Thyroid gland (tissue), 4 donors: ENCODE data around the gene CNTNAP1. TPM values are rescaled to one million over a fixed set of nuclear protein-coding genes. Genes with fewer than 3 reads are reported as not detected.

Experiments used
- DNase-seq, 2 donors: peaks; one replicate each; pipeline ENCODE4 v3.0.0-alpha.2; 2019
- H3K27ac ChIP-seq, 3 donors: fragments of 200-600 bp; sonication (generic); 1 replicate in 2 of 3; 2 replicates in 1 of 3; pipeline ENCODE4 v1.5.1; 2016 to 2019; ENCODE audit warnings: mild to moderate bottlenecking in 1 of 3, moderate library complexity in 1 of 3
- H3K27me3 ChIP-seq: fragments of 200-600 bp; sonication (generic); one replicate; pipeline ENCODE4 v1.5.1; 2019
- H3K36me3 ChIP-seq, 2 donors: fragments of 200-600 bp; sonication (generic); one replicate each; pipeline ENCODE4 v1.5.1; 2016 to 2019
- H3K4me1 ChIP-seq, 2 donors: fragments of 200-600 bp; sonication (generic); one replicate each; pipeline ENCODE4 v1.5.1; 2017 to 2019
- H3K4me3 ChIP-seq, 3 donors: fragments of 200-600 bp; sonication (generic); replicated peaks in 1 of 3; 1 replicate in 2 of 3; 2 replicates in 1 of 3; pipeline ENCODE4 v1.5.1; 2016; ENCODE audit warnings: mild to moderate bottlenecking in 1 of 3
- H3K9me3 ChIP-seq: fragments of 200-600 bp; sonication (generic); one replicate; pipeline ENCODE4 v1.5.1; 2017
- CTCF ChIP-seq, 6 experiments: fragments of 200-600 bp in 3 of 6; fragments of 450-650 bp in 3 of 6; sonication (generic) in 3 of 6; IDR thresholded peaks; one replicate each; pipeline ENCODE4 v1.5.1; 2016 to 2019; ENCODE audit warnings: antibody characterized with exemption in 6 of 6, mild to moderate bottlenecking in 2 of 6, inconsistent platforms in 1 of 6, moderate library complexity in 1 of 6
- POLR2A ChIP-seq, 2 donors: fragments of 450-650 bp; IDR thresholded peaks; one replicate each; pipeline ENCODE4 v1.6.1; 2017; ENCODE audit warnings: antibody characterized with exemption in 2 of 2, mild to moderate bottlenecking in 2 of 2, moderate library complexity in 1 of 2
- WGBS, 2 donors: methylation state at CpG; one replicate each; pipeline ENCODE4 v1.1.5; 2017; 5-methylcytosine and 5-hydroxymethylcytosine counted together
- intact Hi-C: fragments of 100-400 bp; cut with DNase I; formaldehyde crosslinking; loops from one replicate; pipeline ENCODE4 v1.15.1; 2023
- total RNA-seq, 4 donors: library from RNA; depleted of rRNA; stranded (reverse); fragments of >200 nt; gene quantifications; one replicate each; pipeline ENCODE4 v1.2.3, GENCODE V29; 2016

The CNTNAP1 gene
- 1 to 10 TPM; 2.3 to 4.2 (median 2.5) TPM for total RNA-seq

DNA sequence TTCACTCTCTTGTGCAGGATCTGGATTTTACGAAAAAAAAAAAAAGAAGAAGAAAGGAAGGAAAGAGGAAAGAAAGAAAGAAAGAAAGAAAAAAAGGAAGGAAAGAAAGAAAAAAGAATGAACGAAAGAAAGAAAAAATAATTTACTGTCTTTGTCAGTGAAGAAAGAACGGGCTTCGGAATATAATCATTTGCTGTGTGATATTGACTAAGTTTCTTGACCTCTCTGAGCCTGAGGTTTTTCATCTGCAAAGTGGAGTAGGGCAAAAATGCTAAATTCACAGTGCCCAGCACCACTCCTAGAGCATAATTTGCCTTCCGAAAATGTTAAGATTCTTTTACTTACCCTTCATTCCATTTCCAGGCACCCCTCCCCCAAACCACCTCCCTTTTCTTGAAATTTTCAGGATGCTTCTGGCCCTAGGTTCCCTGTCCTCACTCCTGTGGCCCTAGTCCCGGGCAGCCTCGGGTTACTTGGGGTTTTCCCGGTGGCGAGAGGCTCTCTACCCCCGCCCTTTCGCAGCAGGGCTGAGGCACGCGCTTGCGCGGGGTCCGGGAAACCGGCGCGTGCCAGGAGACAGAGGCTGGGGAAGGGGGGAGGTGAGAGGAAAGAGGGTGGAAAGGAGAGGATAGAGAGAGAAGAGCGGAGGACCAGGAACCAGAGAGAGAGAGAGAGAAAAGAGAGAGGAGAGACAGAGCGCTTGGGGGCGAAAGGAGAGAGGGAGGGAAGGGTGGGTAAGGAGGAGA is at the start of gene CNTNAP1:
Gene CNTNAP1 (plus strand): TSS at position 556 of the 746 bp plus-strand sequence. CDS start 299 bp downstream, outside the sequence.
- peaks cover 36 to 60% of the 10 kb centered on the region in 2 donors for H3K4me1 ChIP-seq
- H3K27ac ChIP-seq = peak within 1 kb of the TSS in 2 of 3 donors; percentile 29 to 39
- no peaks in the 10 kb centered on the region for H3K9me3 ChIP-seq
- intact Hi-C loops = no loop called here
- H3K4me3 ChIP-seq = peak within 1 kb of the TSS in 1 of 3 donors; percentile 16
- no peaks in the 10 kb centered on the region for H3K36me3 ChIP-seq
- DNase-seq = peak; percentile 22 to 32
- WGBS, 2 donors = 9 to 10% methylated on average over 22 of the region's 22 CpGs
- TF ChIP-seq CTCF (IDR thresholded peaks at IDR 0.05) (no peak), POLR2A (IDR thresholded peaks at IDR 0.05) (no peak)
- H3K27me3 ChIP-seq = no peaks in the 10 kb centered on the region

- H3K4me1 ChIP-seq = no peaks in the 10 kb centered on the region
- intact Hi-C loops = no loop called here
- no peaks in the 10 kb centered on the region for H3K36me3 ChIP-seq
- no peak overlapping the region for H3K4me3 ChIP-seq
- no peak overlapping the region for H3K27ac ChIP-seq
- TF ChIP-seq POLR2A (IDR thresholded peaks at IDR 0.05) (no peak), CTCF (IDR thresholded peaks at IDR 0.05) (no peak)
- DNase-seq = no peak
- no peaks in the 10 kb centered on the region for H3K9me3 ChIP-seq
- no peaks in the 10 kb centered on the region for H3K27me3 ChIP-seq
- 85 to 89% methylated on average over 9 of the region's 9 CpGs for WGBS, 2 donors
Observed at GRCh38 chr17:42632949-42633444, 49.3 kb upstream of the CNTNAP1 start.

GRCh38 chr17:42639525-42640113 is 42.7 kb upstream of the CNTNAP1 start:
- no peak for DNase-seq
- no peak for TF ChIP-seq CTCF (IDR thresholded peaks at IDR 0.05)
- TF ChIP-seq POLR2A (IDR thresholded peaks at IDR 0.05) = no peak
- H3K27me3 ChIP-seq = no peaks in the 10 kb centered on the region
- no peaks in the 10 kb centered on the region for H3K9me3 ChIP-seq
- intact Hi-C loops = no loop called here
- H3K4me3 ChIP-seq = no peak overlapping the region
- H3K27ac ChIP-seq = no peak overlapping the region
- H3K36me3 ChIP-seq = no peaks in the 10 kb centered on the region
- 72 to 83% methylated on average over 5 to 6 of the region's 7 CpGs for WGBS, 2 donors
- H3K4me1 ChIP-seq = no peaks in the 10 kb centered on the region

GRCh38 chr17:42640121-42640520 is 42.2 kb upstream of the CNTNAP1 start:
- no peak for TF ChIP-seq CTCF (IDR thresholded peaks at IDR 0.05)
- no peak for TF ChIP-seq POLR2A (IDR thresholded peaks at IDR 0.05)
- Histone ChIP-seq H3K27me3 (no peaks in the 10 kb centered on the region), H3K4me3 (no peak overlapping the region), H3K27ac (no peak overlapping the region), H3K36me3 (no peaks in the 10 kb centered on the region), H3K9me3 (no peaks in the 10 kb centered on the region), H3K4me1 (no peaks in the 10 kb centered on the region)
- intact Hi-C loops = no loop called here
- DNase-seq = no peak
- 95 to 98% methylated on average over 4 of the region's 4 CpGs for WGBS, 2 donors

DNA sequence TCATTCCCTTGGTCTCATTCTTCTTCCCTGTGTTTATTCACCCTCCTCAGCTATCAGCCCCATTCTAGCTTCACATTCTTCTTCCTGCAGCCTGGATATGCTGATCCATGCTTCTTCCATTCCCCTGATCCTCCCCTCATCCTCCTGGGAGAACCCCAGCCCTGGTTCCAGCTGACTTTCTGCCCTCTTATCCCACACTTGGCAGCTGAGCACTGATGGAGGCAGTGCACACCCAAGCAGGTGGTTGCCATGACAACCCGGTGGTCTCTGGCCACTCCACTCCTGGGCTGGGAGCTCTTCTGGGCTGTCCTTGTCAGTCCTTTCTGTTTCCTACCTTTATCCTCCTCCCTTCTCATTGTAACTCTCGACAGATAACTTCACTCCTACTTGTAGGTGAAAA is 40.0 kb upstream of the CNTNAP1 start:
- Histone ChIP-seq H3K9me3 (no peaks in the 10 kb centered on the region), H3K27ac (no peak overlapping the region), H3K27me3 (no peaks in the 10 kb centered on the region), H3K36me3 (no peaks in the 10 kb centered on the region), H3K4me1 (no peaks in the 10 kb centered on the region), H3K4me3 (no peak overlapping the region)
- DNase-seq = no peak
- TF ChIP-seq POLR2A (IDR thresholded peaks at IDR 0.05) (no peak), CTCF (IDR thresholded peaks at IDR 0.05) (no peak)
- WGBS, 2 donors = 13 to 32% methylated on average over 2 of the region's 2 CpGs
- intact Hi-C loops = no loop called here
